Measurements from ENCODE around the gene DHRS4L2.
"Not testable (repeated sequence)": the region's sequence is repeated elsewhere in the genome, so short reads cannot be mapped to it uniquely, and the experiment has no call there.

DHRS4L2 gene

GRCh38 chr14:23988607-23989363, at the start of gene DHRS4L2:
Gene DHRS4L2, plus strand, starts transcription at chr14:23988929. Its CDS starts 19 bp downstream, at chr14:23988948.
- DNase-seq: peak; percentile 64 to 75

GRCh38 chr14:23939607-23940326, 49.0 kb upstream of the DHRS4L2 start:
- no peak for DNase-seq

- DNase-seq: no peak
These were observed 47.5 kb upstream of the DHRS4L2 start for GRCh38 chr14:23941230-23941629.

GRCh38 chr14:23941669-23942068, 47.1 kb upstream of the DHRS4L2 start:
- DNase-seq: no peak

GRCh38 chr14:23942587-23942986, 46.1 kb upstream of the DHRS4L2 start:
- DNase-seq: no peak

GRCh38 chr14:23949069-23949468, 39.7 kb upstream of the DHRS4L2 start:
- not testable (repeated sequence) for DNase-seq

- no peak for DNase-seq
These were observed 38.2 kb upstream of the DHRS4L2 start for GRCh38 chr14:23950411-23951135.

GRCh38 chr14:23951136-23951466, 37.6 kb upstream of the DHRS4L2 start:
- not testable (repeated sequence) for DNase-seq

- DNase-seq: no peak
These were observed 37.0 kb upstream of the DHRS4L2 start for GRCh38 chr14:23951590-23952201.

GRCh38 chr14:23953116-23953463, 35.6 kb upstream of the DHRS4L2 start:
- not testable (repeated sequence) for DNase-seq

- DNase-seq: peak; percentile 78 to 86
These were observed 35.1 kb upstream of the DHRS4L2 start, which contains the start of gene DHRS4 for GRCh38 chr14:23953464-23954278. Gene DHRS4, plus strand, starts transcription at chr14:23953770. Its CDS starts 19 bp downstream, at chr14:23953789.

- DNase-seq: not testable (repeated sequence)
These were observed 34.5 kb upstream of the DHRS4L2 start for GRCh38 chr14:23954279-23954614.

- not testable (repeated sequence) for DNase-seq
These were observed 33.8 kb upstream of the DHRS4L2 start for GRCh38 chr14:23954965-23955364.

- DNase-seq: not testable (repeated sequence)
These were observed 32.9 kb upstream of the DHRS4L2 start for GRCh38 chr14:23955811-23956210.

- DNase-seq: not testable (repeated sequence)
These were observed 30.7 kb upstream of the DHRS4L2 start for GRCh38 chr14:23957913-23958569.

GRCh38 chr14:23960899-23961298, 27.8 kb upstream of the DHRS4L2 start:
- DNase-seq: not testable (repeated sequence)

- not testable (repeated sequence) for DNase-seq
These were observed 27.0 kb upstream of the DHRS4L2 start for GRCh38 chr14:23961704-23962103.

GRCh38 chr14:23969130-23969480, 19.6 kb upstream of the DHRS4L2 start:
- DNase-seq: not testable (repeated sequence)

- peak; percentile 31 to 62 for DNase-seq
These were observed 19.0 kb upstream of the DHRS4L2 start for GRCh38 chr14:23969481-23970282.

GRCh38 chr14:23970283-23970659, 18.5 kb upstream of the DHRS4L2 start:
- DNase-seq: not testable (repeated sequence)

GRCh38 chr14:23973178-23973577, 15.6 kb upstream of the DHRS4L2 start:
- not testable (repeated sequence) for DNase-seq

All from CD4-positive, alpha-beta T cell treated with Interferon alpha-2 for 1 hour (primary cell).